ENCODE data around the gene LRGUK. TPM values are rescaled to one million over a fixed set of nuclear protein-coding genes. Genes with fewer than 3 reads are reported as not detected.
A peak's percentile ranks its signal among the peaks of the same experiment; 100 is the strongest.
"Not testable (repeated sequence)": the region's sequence is repeated elsewhere in the genome, so short reads cannot be mapped to it uniquely, and the experiment has no call there.

LRGUK gene
- total RNA-seq, 1 experiment from 2014 or later = 0.15 TPM

GRCh38 chr7:134231296-134231695 lies 104.2 kb downstream of the LRGUK start:
- not testable (repeated sequence) for DNase-seq (ENCODE audit: extremely low read depth, low read depth)

- no peak for DNase-seq (ENCODE audit: extremely low read depth, low read depth)
These were observed 107.1 kb downstream of the LRGUK start for GRCh38 chr7:134234216-134234615.

GRCh38 chr7:134245253-134245652 lies 118.1 kb downstream of the LRGUK start:
- DNase-seq (ENCODE audit: extremely low read depth, low read depth) = no peak

- no peak for DNase-seq (ENCODE audit: extremely low read depth, low read depth)
These were observed 119.2 kb downstream of the LRGUK start for GRCh38 chr7:134246347-134246746.

GRCh38 chr7:134246761-134247160 lies 119.6 kb downstream of the LRGUK start:
- DNase-seq (ENCODE audit: extremely low read depth, low read depth) = no peak

- no peak for DNase-seq (ENCODE audit: extremely low read depth, low read depth)
These were observed 121.1 kb downstream of the LRGUK start for GRCh38 chr7:134248196-134248595.

GRCh38 chr7:134254311-134254710 lies 127.2 kb downstream of the LRGUK start:
- DNase-seq (ENCODE audit: extremely low read depth, low read depth) = peak; percentile 7

- no peak for DNase-seq (ENCODE audit: extremely low read depth, low read depth)
These were observed 128.7 kb downstream of the LRGUK start for GRCh38 chr7:134255814-134256213.

GRCh38 chr7:134262322-134262721 lies 135.2 kb downstream of the LRGUK start:
- DNase-seq (ENCODE audit: extremely low read depth, low read depth) = no peak

- DNase-seq (ENCODE audit: extremely low read depth, low read depth) = no peak
These were observed 149.8 kb downstream of the LRGUK start for GRCh38 chr7:134276951-134277350.

- no peak for DNase-seq (ENCODE audit: extremely low read depth, low read depth)
These were observed 151.5 kb downstream of the LRGUK start for GRCh38 chr7:134278502-134279153.

GRCh38 chr7:134279336-134279735 lies 152.2 kb downstream of the LRGUK start:
- no peak for DNase-seq (ENCODE audit: extremely low read depth, low read depth)

- no peak for DNase-seq (ENCODE audit: extremely low read depth, low read depth)
These were observed 152.8 kb downstream of the LRGUK start for GRCh38 chr7:134279898-134280297.

GRCh38 chr7:134280508-134280907 lies 153.4 kb downstream of the LRGUK start:
- DNase-seq (ENCODE audit: extremely low read depth, low read depth) = no peak

- DNase-seq (ENCODE audit: extremely low read depth, low read depth) = no peak
These were observed 156.9 kb downstream of the LRGUK start for GRCh38 chr7:134284011-134284410.

GRCh38 chr7:134284952-134285351 lies 157.8 kb downstream of the LRGUK start:
- no peak for DNase-seq (ENCODE audit: extremely low read depth, low read depth)

GRCh38 chr7:134287916-134288659 lies 160.9 kb downstream of the LRGUK start:
- no peak for DNase-seq (ENCODE audit: extremely low read depth, low read depth)

GRCh38 chr7:134289423-134289822 lies 162.3 kb downstream of the LRGUK start:
- DNase-seq (ENCODE audit: extremely low read depth, low read depth) = no peak

- DNase-seq (ENCODE audit: extremely low read depth, low read depth) = no peak
These were observed 162.7 kb downstream of the LRGUK start for GRCh38 chr7:134289841-134290240.

- no peak for DNase-seq (ENCODE audit: extremely low read depth, low read depth)
These were observed 163.1 kb downstream of the LRGUK start for GRCh38 chr7:134290286-134290685.

- no peak for DNase-seq (ENCODE audit: extremely low read depth, low read depth)
These were observed 166.0 kb downstream of the LRGUK start for GRCh38 chr7:134293002-134293740.

- DNase-seq (ENCODE audit: extremely low read depth, low read depth) = not testable (repeated sequence)
These were observed 168.8 kb downstream of the LRGUK start for GRCh38 chr7:134295982-134296381.

Measured in NCI-H460 (cell line).